MM.1S (cell line): Measurements from ENCODE around the gene GUCA2A.

ENCODE experiments used
- DNase-seq: peaks from one replicate; pipeline ENCODE4 v3.0.0-alpha.2; 2015
- H2AFZ ChIP-seq: fragments of 300-600 bp; sonication (generic); 2 replicates; pipeline ENCODE4 v1.6.0; 2016; ENCODE audit warnings: antibody characterized with exemption, low read length
- H3F3A ChIP-seq: fragments of 300-600 bp; sonication (generic); 2 replicates; pipeline ENCODE4 v1.6.1; 2016; ENCODE audit warnings: mild to moderate bottlenecking, antibody characterized with exemption, low read length, moderate library complexity, mixed read lengths; ENCODE audit not compliant: insufficient read depth
- H3K27ac ChIP-seq: fragments of 300-600 bp; sonication (generic); 2 replicates; pipeline ENCODE4 v1.5.1; 2016; ENCODE audit warnings: mild to moderate bottlenecking, low read length
- H3K27me3 ChIP-seq: fragments of 300-600 bp; sonication (generic); replicated peaks from 2 replicates; pipeline ENCODE4 v1.6.0; 2016; ENCODE audit warnings: low read length; ENCODE audit not compliant: insufficient read depth
- H3K36me3 ChIP-seq: fragments of 300-600 bp; sonication (generic); replicated peaks from 2 replicates; pipeline ENCODE4 v1.6.1; 2016; ENCODE audit warnings: mild to moderate bottlenecking, low read length, mixed read lengths; ENCODE audit not compliant: insufficient read depth
- H3K4me1 ChIP-seq: fragments of 300-600 bp; sonication (generic); 2 replicates; pipeline ENCODE4 v1.6.1; 2016; ENCODE audit warnings: low read length, mixed read lengths
- H3K4me2 ChIP-seq: fragments of 300-600 bp; sonication (generic); 2 replicates; pipeline ENCODE4 v1.6.0; 2016; ENCODE audit warnings: low read depth, low read length
- H3K4me3 ChIP-seq: fragments of 300-600 bp; sonication (generic); 2 replicates; pipeline ENCODE4 v1.5.1; 2016; ENCODE audit warnings: low read length, mixed read lengths
- H3K79me2 ChIP-seq: fragments of 300-600 bp; sonication (generic); 2 replicates; pipeline ENCODE4 v1.6.1; 2016; ENCODE audit warnings: mixed run types, low read length, mixed read lengths
- H3K9ac ChIP-seq: fragments of 300-600 bp; sonication (generic); 2 replicates; pipeline ENCODE4 v1.6.1; 2016; ENCODE audit warnings: low read length, mixed read lengths
- H3K9me2 ChIP-seq: fragments of 300-600 bp; sonication (generic); replicated peaks from 2 replicates; pipeline ENCODE4 v1.6.1; 2016; ENCODE audit warnings: mild to moderate bottlenecking, low read length, mixed read lengths; ENCODE audit not compliant: insufficient read depth
- H3K9me3 ChIP-seq: fragments of 300-600 bp; sonication (generic); replicated peaks from 2 replicates; pipeline ENCODE4 v1.6.1; 2016; ENCODE audit warnings: mild to moderate bottlenecking, low read length, mixed read lengths; ENCODE audit not compliant: insufficient read depth
- H4K20me1 ChIP-seq: fragments of 300-600 bp; sonication (generic); 2 replicates; pipeline ENCODE4 v1.6.1; 2016; ENCODE audit warnings: mild to moderate bottlenecking, low read length, moderate library complexity, mixed read lengths; ENCODE audit not compliant: insufficient read depth
- CTCF ChIP-seq: fragments of 300-600 bp; sonication (generic); IDR thresholded peaks from 2 replicates; pipeline ENCODE4 v1.5.1; 2016; ENCODE audit warnings: antibody characterized with exemption, low read length, mixed read lengths
- EZH2 ChIP-seq: fragments of 300-600 bp; sonication (generic); optimal IDR thresholded peaks from 2 replicates; pipeline ENCODE3; 2017; ENCODE audit warnings: low read depth, mild to moderate bottlenecking, antibody characterized with exemption, low read length, mixed read lengths
- EZH2phosphoT487 ChIP-seq: fragments of 300-600 bp; sonication (generic); IDR thresholded peaks from 2 replicates; pipeline ENCODE4 v1.6.1; 2018; ENCODE audit warnings: antibody characterized with exemption, low read length

GUCA2A gene

DNA sequence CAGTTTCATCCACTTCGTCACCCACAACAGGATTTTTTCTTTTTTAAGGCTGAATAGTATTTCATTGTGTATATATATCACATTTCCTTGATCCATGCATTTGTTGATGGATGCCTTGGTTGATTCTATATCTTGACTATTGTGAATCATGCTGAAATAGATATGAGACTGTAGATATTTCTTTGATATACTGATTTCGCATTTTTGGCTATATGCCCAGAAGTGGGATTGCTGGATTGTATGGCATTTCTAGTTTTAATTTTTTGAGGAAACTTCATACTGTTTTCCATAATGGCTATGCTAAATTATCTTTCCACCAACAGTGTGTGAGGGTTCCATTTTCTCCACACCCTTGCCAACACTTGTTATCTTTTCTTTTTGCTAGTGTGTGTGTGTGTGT, 6.4 kb downstream of the GUCA2A start:
- H3K4me2 ChIP-seq, result no peak overlapping the region
- H3K9ac ChIP-seq, result no peak overlapping the region
- DNase-seq, result no peak
- no peaks in the 10 kb centered on the region for H4K20me1 ChIP-seq
- H3K9me2 ChIP-seq, result no peaks in the 10 kb centered on the region
- no peaks in the 10 kb centered on the region for H3K27me3 ChIP-seq
- H3K4me1 ChIP-seq, result no peaks in the 10 kb centered on the region
- H3K4me3 ChIP-seq, result no peak overlapping the region
- TF ChIP-seq EZH2, result no peak
- TF ChIP-seq EZH2phosphoT487, result no peak
- TF ChIP-seq CTCF, result no peak
- no peak overlapping the region for H3K27ac ChIP-seq
- no peaks in the 10 kb centered on the region for H3K36me3 ChIP-seq
- no peak overlapping the region for H2AFZ ChIP-seq
- H3K79me2 ChIP-seq, result no peaks in the 10 kb centered on the region
- no peaks in the 10 kb centered on the region for H3K9me3 ChIP-seq
- H3F3A ChIP-seq, result no peaks in the 10 kb centered on the region

- Histone ChIP-seq H2AFZ (no peak overlapping the region), H3K4me2 (no peak overlapping the region)
These were observed 6.9 kb downstream of the GUCA2A start for GRCh38 chr1:42157667-42158066.

GRCh38 chr1:42155362-42155761, 9.2 kb downstream of the GUCA2A start:
- Histone ChIP-seq H3K27me3 (no peaks in the 10 kb centered on the region), H4K20me1 (no peaks in the 10 kb centered on the region), H3K36me3 (no peaks in the 10 kb centered on the region), H3K4me1 (no peaks in the 10 kb centered on the region), H3K4me2 (no peak overlapping the region), H3K4me3 (no peak overlapping the region), H2AFZ (no peak overlapping the region), H3K9ac (no peak overlapping the region), H3K79me2 (no peaks in the 10 kb centered on the region), H3F3A (no peaks in the 10 kb centered on the region), H3K9me2 (no peaks in the 10 kb centered on the region), H3K9me3 (no peaks in the 10 kb centered on the region), H3K27ac (no peak overlapping the region)
- TF ChIP-seq CTCF, result no peak
- no peak for TF ChIP-seq EZH2
- TF ChIP-seq EZH2phosphoT487, result no peak
- DNase-seq, result no peak

More at GRCh38 chr1:42157667-42158066, 6.9 kb downstream of the GUCA2A start:
- H4K20me1 ChIP-seq, result no peaks in the 10 kb centered on the region
- H3K27ac ChIP-seq, result no peak overlapping the region
- H3K9me3 ChIP-seq, result no peaks in the 10 kb centered on the region
- H3K36me3 ChIP-seq, result no peaks in the 10 kb centered on the region
- H3F3A ChIP-seq, result no peaks in the 10 kb centered on the region
- no peak for TF ChIP-seq EZH2
- 0 out of 2 replicates have a peak, but pooled peaks have one; percentile 12 for TF ChIP-seq CTCF
- no peaks in the 10 kb centered on the region for H3K4me1 ChIP-seq
- no peaks in the 10 kb centered on the region for H3K79me2 ChIP-seq
- H3K27me3 ChIP-seq, result no peaks in the 10 kb centered on the region
- no peaks in the 10 kb centered on the region for H3K9me2 ChIP-seq
- no peak for DNase-seq
- no peak overlapping the region for H3K4me3 ChIP-seq
- no peak overlapping the region for H3K9ac ChIP-seq
